RKO (cell line): Measurements from ENCODE around the gene AKR1D1.

Experiments used
- DNase-seq: peaks from one replicate; pipeline ENCODE4 v3.0.0-alpha.2; 2016; ENCODE audit warnings: low spot score

The AKR1D1 gene

DNA sequence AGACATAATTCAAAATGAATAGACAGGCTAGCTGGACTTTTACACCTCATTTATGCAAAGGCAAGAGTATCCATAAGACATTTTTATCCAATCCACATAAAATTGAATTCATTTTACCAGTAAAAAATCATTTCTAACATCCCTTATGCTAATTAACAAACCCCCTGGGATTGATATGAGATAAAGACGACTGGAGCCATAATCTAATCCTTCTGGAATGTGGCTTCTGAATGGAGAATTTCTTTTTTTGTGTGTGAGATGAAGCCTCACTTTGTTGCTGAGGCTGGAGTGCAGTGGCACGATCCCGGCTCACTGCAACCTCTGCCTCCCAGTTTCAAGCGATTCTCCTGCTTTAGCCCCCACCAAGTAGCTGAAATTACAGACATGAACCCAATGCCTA lies 90.4 kb downstream of the AKR1D1 start:
- no peak for DNase-seq

DNA sequence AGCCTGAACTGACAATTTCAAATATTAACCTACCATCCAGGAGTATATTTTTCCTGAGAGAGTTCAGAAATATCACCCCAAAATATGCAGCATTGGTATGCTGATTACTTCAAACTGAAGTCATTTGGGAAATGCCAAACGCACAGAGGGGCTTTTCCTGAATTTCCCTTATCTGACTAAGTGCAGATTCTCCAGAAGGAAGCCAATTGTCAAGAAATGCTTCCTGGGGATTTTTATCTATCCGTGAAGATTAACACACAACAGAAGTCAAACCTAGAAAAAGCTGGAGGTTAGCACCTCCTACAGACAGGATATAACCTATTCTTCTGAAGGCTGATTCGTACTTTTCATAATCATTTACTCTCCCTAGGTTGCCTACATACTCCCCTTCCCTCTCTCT lies 91.0 kb downstream of the AKR1D1 start:
- DNase-seq, result no peak

DNA sequence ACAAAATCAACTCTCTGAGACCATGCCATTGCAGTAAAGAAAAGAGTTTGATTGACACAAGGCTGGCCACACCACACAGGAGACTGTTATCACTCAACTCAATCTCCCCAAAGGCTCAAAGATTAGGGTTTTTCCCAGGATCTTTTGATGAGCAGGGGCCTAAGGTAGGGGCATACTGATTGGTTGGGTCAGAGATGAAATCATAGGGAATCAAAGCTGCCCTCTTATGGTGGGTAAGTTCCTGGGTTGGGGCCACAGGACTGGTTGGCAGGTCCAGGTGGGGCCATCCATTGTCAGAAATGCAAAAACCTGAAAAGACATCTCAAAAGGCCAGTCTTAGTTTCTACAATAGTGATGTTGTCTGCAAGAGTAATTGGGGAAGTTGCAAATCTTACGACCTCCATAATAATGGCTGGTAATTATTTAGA lies 91.6 kb downstream of the AKR1D1 start:
- no peak for DNase-seq
